Panc1 (cell line): ENCODE measurements around the gene FARS2. TPM values are rescaled to one million over a fixed set of nuclear protein-coding genes. Genes with fewer than 3 reads are reported as not detected.

Source experiments
- ATAC-seq: fragments of 200-7000 bp; cut with Tn5 transposase; 2 replicates; pipeline ENCODE4 v1.9.1; 2020; ENCODE audit warnings: mild to moderate bottlenecking, moderate library complexity
- BruUV-seq: library from RNA; stranded (reverse); fragments of 400-500 nt; replicated peaks from 2 replicates; lab custom pipeline; 2021; lab: Mats Ljungman, UMichigan
- CTCF ChIA-PET: fragments of 300-600 bp; sonication (Branson Sonifier 250); formaldehyde crosslinking; loops from one replicate; lab custom pipeline; 2022; ENCODE audit warnings: antibody characterized with exemption; lab: Charles Lee
- POLR2A ChIA-PET: fragments of 300-600 bp; sonication (Branson Sonifier 250); formaldehyde crosslinking; loops from one replicate; lab custom pipeline; 2022; ENCODE audit warnings: antibody characterized with exemption; lab: Charles Lee
- DNase-seq: peaks from one replicate; pipeline ENCODE4 v3.0.0-alpha.2; 2010; ENCODE audit warnings: low read depth, low spot score
- H3K27ac ChIP-seq: 2 replicates; pipeline ENCODE4 v1.5.1; 2011; ENCODE audit warnings: mild to moderate bottlenecking, low read length, inconsistent platforms
- H3K27me3 ChIP-seq: fragments of 200-500 bp; sonication (Bioruptor generic); 2 replicates; pipeline ENCODE4 v1.6.0; 2014; ENCODE audit warnings: low read length, inconsistent platforms; ENCODE audit not compliant: control insufficient read depth, insufficient read depth
- H3K36me3 ChIP-seq: fragments of 200-500 bp; sonication (Bioruptor generic); 2 replicates; pipeline ENCODE4 v1.5.1; 2014; ENCODE audit warnings: inconsistent platforms, mild to moderate bottlenecking, low read length, moderate library complexity; ENCODE audit not compliant: control insufficient read depth, insufficient read depth
- H3K4me1 ChIP-seq: 2 replicates; pipeline ENCODE4 v1.5.1; 2011; ENCODE audit warnings: inconsistent platforms, mild to moderate bottlenecking, low read length, moderate library complexity; ENCODE audit not compliant: control insufficient read depth, insufficient read depth
- H3K4me3 ChIP-seq, 2 experiments: 2 replicates each; pipeline ENCODE4 v1.5.1; 2011 to 2012; ENCODE audit warnings: low read depth in 2 of 2, low read length in 2 of 2, mild to moderate bottlenecking in 2 of 2, inconsistent platforms in 1 of 2, moderate library complexity in 1 of 2
- H3K9me3 ChIP-seq: fragments of 200-500 bp; sonication (Bioruptor generic); 2 replicates; pipeline ENCODE4 v1.5.1; 2014; ENCODE audit warnings: low read depth, mild to moderate bottlenecking, inconsistent platforms, low read length, moderate library complexity; ENCODE audit not compliant: control insufficient read depth, insufficient read depth
- POLR2AphosphoS5 ChIP-seq: IDR thresholded peaks from 2 replicates; pipeline ENCODE4 v1.6.1; 2012; ENCODE audit warnings: mild to moderate bottlenecking, low read depth, low read length, moderate library complexity
- REST ChIP-seq, 2 experiments: IDR thresholded peaks; 2 replicates each; pipeline ENCODE4 v1.6.1; 2011 to 2012; ENCODE audit warnings: low read depth in 2 of 2, control low read depth in 1 of 2, low read length in 1 of 2, mild to moderate bottlenecking in 1 of 2, moderate library complexity in 1 of 2; ENCODE audit not compliant: insufficient read depth in 1 of 2
- SIN3A ChIP-seq: IDR thresholded peaks from 2 replicates; pipeline ENCODE4 v1.6.1; 2012; ENCODE audit warnings: low read depth, mild to moderate bottlenecking, low read length, moderate library complexity, borderline replicate concordance; ENCODE audit not compliant: insufficient read depth
- TCF7L2 ChIP-seq: IDR thresholded peaks from 2 replicates; pipeline ENCODE4 v1.6.1; 2011; ENCODE audit warnings: mild to moderate bottlenecking, low read depth, low read length, inconsistent platforms
- in situ Hi-C: cut with HindIII; loops from 2 replicates; pipeline ENCODE4 v1.10.0; 2016; ENCODE audit warnings: low sequenced_read_pairs, low pct_unique_long_range_greater_than_20kb
- intact Hi-C: fragments of 100-400 bp; cut with micrococcal nuclease; formaldehyde crosslinking; loops from one replicate; pipeline ENCODE4 v1.10.0; 2022; ENCODE audit not compliant: unreplicated experiment
- total RNA-seq: library from RNA; stranded (reverse); gene quantifications from one replicate; pipeline ENCODE4 v1.2.1, GENCODE V29; 2021; ENCODE audit not compliant: unreplicated experiment
- TF ChIP-seq, protein P1 (sequence below): fragments of 450-650 bp; IDR thresholded peaks from 2 replicates; pipeline ENCODE4 v1.5.1; 2017; ENCODE audit warnings: mild to moderate bottlenecking

FARS2 gene
- total RNA-seq, 1 experiment from 2014 or later = 12.8 TPM

- H3K27me3 ChIP-seq = no peaks in the 10 kb centered on the region
- ATAC-seq (no peak), DNase-seq (no peak)
- no TSS peak for BruUV-seq
- intact Hi-C loops = no loop called here
- CTCF ChIA-PET = no interaction called here
- in situ Hi-C loops = no loop called here
- no peak overlapping the region for H3K27ac ChIP-seq
- H3K9me3 ChIP-seq = 0 out of 2 replicates have a peak, but pooled peaks cover 4% of the 10 kb centered on the region
- no peaks in the 10 kb centered on the region for H3K36me3 ChIP-seq
- no peak overlapping the region for H3K4me3 ChIP-seq
- TF ChIP-seq, protein P1, sequence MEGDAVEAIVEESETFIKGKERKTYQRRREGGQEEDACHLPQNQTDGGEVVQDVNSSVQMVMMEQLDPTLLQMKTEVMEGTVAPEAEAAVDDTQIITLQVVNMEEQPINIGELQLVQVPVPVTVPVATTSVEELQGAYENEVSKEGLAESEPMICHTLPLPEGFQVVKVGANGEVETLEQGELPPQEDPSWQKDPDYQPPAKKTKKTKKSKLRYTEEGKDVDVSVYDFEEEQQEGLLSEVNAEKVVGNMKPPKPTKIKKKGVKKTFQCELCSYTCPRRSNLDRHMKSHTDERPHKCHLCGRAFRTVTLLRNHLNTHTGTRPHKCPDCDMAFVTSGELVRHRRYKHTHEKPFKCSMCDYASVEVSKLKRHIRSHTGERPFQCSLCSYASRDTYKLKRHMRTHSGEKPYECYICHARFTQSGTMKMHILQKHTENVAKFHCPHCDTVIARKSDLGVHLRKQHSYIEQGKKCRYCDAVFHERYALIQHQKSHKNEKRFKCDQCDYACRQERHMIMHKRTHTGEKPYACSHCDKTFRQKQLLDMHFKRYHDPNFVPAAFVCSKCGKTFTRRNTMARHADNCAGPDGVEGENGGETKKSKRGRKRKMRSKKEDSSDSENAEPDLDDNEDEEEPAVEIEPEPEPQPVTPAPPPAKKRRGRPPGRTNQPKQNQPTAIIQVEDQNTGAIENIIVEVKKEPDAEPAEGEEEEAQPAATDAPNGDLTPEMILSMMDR = no peak
- TF ChIP-seq POLR2AphosphoS5 = no peak
- TF ChIP-seq REST (IDR thresholded peaks at IDR 0.05; ENCODE audit: insufficient read depth in 1 of 2, low read depth in 2 of 2, low read length in 1 of 2) = no peak
- TF ChIP-seq SIN3A = no peak
- no peak for TF ChIP-seq TCF7L2
- no peaks in the 10 kb centered on the region for H3K4me1 ChIP-seq
- POLR2A ChIA-PET = no interaction called here
Measured at GRCh38 chr6:5457041-5457440, 195.7 kb downstream of the FARS2 start.

DNA sequence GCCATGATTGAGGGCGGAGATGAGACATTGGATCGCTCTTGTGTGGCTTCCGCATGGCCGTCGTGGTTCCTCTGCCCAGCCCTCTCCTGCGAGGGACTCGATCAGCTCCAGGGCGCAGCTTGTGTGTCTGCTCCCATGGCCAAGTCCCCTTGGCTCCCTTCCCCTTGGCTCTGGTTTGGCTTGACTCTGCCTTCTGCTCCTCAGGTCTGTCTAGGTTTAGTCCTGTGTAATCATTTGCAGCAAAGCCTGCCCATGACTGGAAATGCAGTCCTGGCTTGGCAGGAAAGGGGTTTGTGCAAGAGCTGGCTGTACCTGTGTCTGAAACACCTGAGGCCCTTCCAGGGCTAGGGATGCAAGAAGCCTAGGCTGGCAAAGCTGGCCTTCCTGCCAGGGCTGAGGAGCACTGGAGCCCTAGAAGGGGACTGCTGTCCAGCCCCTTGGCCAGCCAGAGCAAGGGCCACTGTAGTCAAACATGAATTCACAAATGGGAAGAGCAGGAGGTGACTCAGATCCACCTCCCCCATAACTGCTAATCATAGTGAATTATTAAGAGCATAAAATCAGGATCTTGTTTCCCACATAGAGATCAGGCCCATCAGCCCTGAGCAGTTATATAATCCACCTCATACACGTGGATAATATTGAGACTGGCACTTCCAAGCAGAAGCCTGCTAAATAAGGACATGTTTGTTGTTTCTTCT, 196.8 kb downstream of the FARS2 start:
- no peaks in the 10 kb centered on the region for H3K27me3 ChIP-seq
- H3K36me3 ChIP-seq = no peaks in the 10 kb centered on the region
- no peaks in the 10 kb centered on the region for H3K4me1 ChIP-seq
- H3K4me3 ChIP-seq = no peak overlapping the region
- intact Hi-C loops = no loop called here
- 0 out of 2 replicates have a peak, but pooled peaks cover 4% of the 10 kb centered on the region for H3K9me3 ChIP-seq
- in situ Hi-C loops = no loop called here
- DNase-seq (no peak), ATAC-seq (no peak)
- no peak overlapping the region for H3K27ac ChIP-seq
- ChIA-PET POLR2A (no interaction called here), CTCF (no interaction called here)
- no TSS peak for BruUV-seq
- TF ChIP-seq POLR2AphosphoS5 (no peak), REST (IDR thresholded peaks at IDR 0.05; ENCODE audit: insufficient read depth in 1 of 2, low read depth in 2 of 2, low read length in 1 of 2) (no peak), SIN3A (no peak), TCF7L2 (no peak)
- TF ChIP-seq, protein P1 = no peak
